Adrenal gland (tissue), 12 donors: Measurements from ENCODE around the gene RAD51D. TPM values are rescaled to one million over a fixed set of nuclear protein-coding genes. Genes with fewer than 3 reads are reported as not detected.

Experiments
- DNase-seq, 7 donors: peaks; one replicate each; pipeline ENCODE4 v3.0.0-alpha.2; 2019 to 2020
- H3K27ac ChIP-seq, 5 donors: fragments of 200-600 bp; sonication (generic) in 4 of 5; 1 replicate in 3 of 5; 2 replicates in 2 of 5; pipeline versions ENCODE4 v1.5.1 to v1.8.0; 2016 to 2020; ENCODE audit warnings: mild to moderate bottlenecking in 1 of 5
- H3K27me3 ChIP-seq: fragments of 200-600 bp; 2 replicates; pipeline ENCODE4 v1.8.0; 2021
- H3K36me3 ChIP-seq, 2 donors: fragments of 200-600 bp; replicated peaks in 1 of 2; 1 replicate in 1 of 2; 2 replicates in 1 of 2; pipeline versions ENCODE4 v1.5.1 to v1.8.0; 2018 to 2022
- H3K4me1 ChIP-seq, 2 donors: fragments of 200-600 bp; replicated peaks in 1 of 2; 1 replicate in 1 of 2; 2 replicates in 1 of 2; pipeline versions ENCODE4 v1.5.1 to v1.8.0; 2018 to 2021
- H3K4me3 ChIP-seq, 4 donors: fragments of 200-600 bp; sonication (generic) in 3 of 4; one replicate each; pipeline ENCODE4 v1.5.1; 2016 to 2018
- H3K9me3 ChIP-seq, 3 donors: fragments of 200-600 bp; sonication (generic) in 1 of 3; replicated peaks in 1 of 3; 1 replicate in 2 of 3; 2 replicates in 1 of 3; pipeline versions ENCODE4 v1.5.1 to v1.8.0; 2016 to 2021
- CTCF ChIP-seq, 6 experiments: fragments of 450-650 bp in 4 of 6; fragments of 200-600 bp in 2 of 6; sonication (generic) in 1 of 6; IDR thresholded peaks; 1 replicate in 5 of 6; 2 replicates in 1 of 6; pipeline versions ENCODE4 v1.5.1 to v1.8.0; 2016 to 2021; ENCODE audit warnings: antibody characterized with exemption in 6 of 6, mild to moderate bottlenecking in 2 of 6, moderate library complexity in 1 of 6
- POLR2A ChIP-seq, 2 donors: fragments of 450-650 bp; IDR thresholded peaks; one replicate each; pipeline ENCODE4 v1.6.1; 2017; ENCODE audit warnings: antibody characterized with exemption in 2 of 2, mild to moderate bottlenecking in 2 of 2, moderate library complexity in 1 of 2
- WGBS, 4 donors: extraction: QIAGEN DNeasy Blood & Tissue Kit in 2 of 4; methylation state at CpG; one replicate each; pipeline versions ENCODE4 v1.1.5 to v1.1.7; 2013 to 2017; 5-methylcytosine and 5-hydroxymethylcytosine counted together
- intact Hi-C, 2 donors: fragments of 100-400 bp; cut with DNase I; formaldehyde crosslinking; loops; one replicate each; pipeline versions ENCODE4 v1.14.1 to v1.15.0; 2022 to 2023
- polyA plus RNA-seq, 3 donors: library from polyadenylated mRNA; stranded (reverse); fragments of 200-250 nt in 2 of 3; fragments of 350-450 nt in 1 of 3; fragmentation: Illumina TruSeq in 1 of 3; extraction: RNeasy Lipid Tissue Mini Kit (QIAGEN cat#74804) in 1 of 3; gene quantifications; one replicate each; pipeline ENCODE4 v1.2.3, GENCODE V29; 2013 to 2014
- total RNA-seq, 9 donors: library from RNA; depleted of rRNA in 4 of 9; stranded (reverse); fragments of >200 nt in 4 of 9; fragments of 120-200 nt in 1 of 9; fragmentation: NEBNext Ultra II Directional in 1 of 9; extraction: Animal tissue kit (Norgen Biotek cat#: 25700) in 1 of 9; gene quantifications; one replicate each; pipeline versions ENCODE4 v1.1.0 to v1.2.4, GENCODE V29; 2013 to 2023
- donor health status: healthy with polysubstance abuse.
- donor health status: Bipolar disorder and iron deficiency.
- donor health status: DM: yes; HTN: yes; CAD: no.
- donor health status: DM: no; HTN: no; CAD: no.
- donor health status: DM: no; HTN: no; CAD: no.
- donor health status: DM: yes; HTN: yes; CAD: no.

The RAD51D gene
- total and polyA plus RNA-seq, 12 donors = 3.3 to 14.3 (median 5.8) TPM

- TF ChIP-seq POLR2A (IDR thresholded peaks at IDR 0.05) (no peak), CTCF (IDR thresholded peaks at IDR 0.05) (no peak)
- no peaks in the 10 kb centered on the region for H3K9me3 ChIP-seq
- H3K4me3 ChIP-seq = no peak overlapping the region
- no peaks in the 10 kb centered on the region for H3K36me3 ChIP-seq
- peaks cover 0 to 9% of the 10 kb centered on the region in 2 donors for H3K4me1 ChIP-seq
- intact Hi-C loops = no loop called here
- no peak overlapping the region for H3K27ac ChIP-seq
- no peaks in the 10 kb centered on the region for H3K27me3 ChIP-seq
- WGBS, 4 donors = 86 to 91% (median 89%) methylated on average over 5 of the region's 5 CpGs
- no peak for DNase-seq
Measured at GRCh38 chr17:35073991-35074627, 45.6 kb downstream of the RAD51D start.

GRCh38 chr17:35073183-35073790, 46.4 kb downstream of the RAD51D start:
- Histone ChIP-seq H3K36me3 (no peaks in the 10 kb centered on the region), H3K4me1 (peaks cover 0 to 9% of the 10 kb centered on the region in 2 donors), H3K4me3 (no peak overlapping the region), H3K27ac (no peak overlapping the region), H3K9me3 (no peaks in the 10 kb centered on the region), H3K27me3 (no peaks in the 10 kb centered on the region)
- no peak for TF ChIP-seq CTCF (IDR thresholded peaks at IDR 0.05)
- no peak for TF ChIP-seq POLR2A (IDR thresholded peaks at IDR 0.05)
- WGBS, 4 donors = 88 to 94% (median 91%) methylated on average over 3 of the region's 3 CpGs
- intact Hi-C loops = no loop called here
- DNase-seq = no peak

GRCh38 chr17:35069311-35069710, 50.3 kb downstream of the RAD51D start:
- 75 to 83% (median 78%) methylated on average over 2 of the region's 2 CpGs for WGBS, 4 donors
- Histone ChIP-seq H3K9me3 (no peaks in the 10 kb centered on the region), H3K36me3 (no peaks in the 10 kb centered on the region), H3K27me3 (no peaks in the 10 kb centered on the region), H3K4me1 (peaks cover 5% of the 10 kb centered on the region in 2 donors), H3K4me3 (no peak overlapping the region), H3K27ac (no peak overlapping the region)
- TF ChIP-seq CTCF (IDR thresholded peaks at IDR 0.05) (no peak), POLR2A (IDR thresholded peaks at IDR 0.05) (no peak)
- no peak for DNase-seq
- intact Hi-C loops = loop anchor here in 1 of 2 donors (10.0 kb wide), 1 partner anchor 85 kb away; the partner anchor contains the start of gene LIG3

- H3K36me3 ChIP-seq = no peaks in the 10 kb centered on the region
- peaks cover 11 to 12% of the 10 kb centered on the region in 2 donors for H3K4me1 ChIP-seq
- H3K27me3 ChIP-seq = no peaks in the 10 kb centered on the region
- no peak overlapping the region for H3K4me3 ChIP-seq
- H3K9me3 ChIP-seq = no peaks in the 10 kb centered on the region
- 92 to 100% (median 96%) methylated on average over 2 of the region's 2 CpGs for WGBS, 4 donors
- intact Hi-C loops = loop anchor here in 1 of 2 donors (10.0 kb wide), 1 partner anchor 83 kb away; the partner anchor contains the start of gene LIG3
- TF ChIP-seq CTCF (IDR thresholded peaks at IDR 0.05) (no peak), POLR2A (IDR thresholded peaks at IDR 0.05) (no peak)
- DNase-seq = no peak
- H3K27ac ChIP-seq = no peak overlapping the region
Measured at GRCh38 chr17:35068249-35068648, 51.4 kb downstream of the RAD51D start.
